Measurements from ENCODE around the gene ABL1. TPM values are rescaled to one million over a fixed set of nuclear protein-coding genes. Genes with fewer than 3 reads are reported as not detected.
A peak's percentile ranks its signal among the peaks of the same experiment; 100 is the strongest.

The ABL1 gene
- total RNA-seq, 1 experiment from 2014 or later = 83.6 TPM

DNA sequence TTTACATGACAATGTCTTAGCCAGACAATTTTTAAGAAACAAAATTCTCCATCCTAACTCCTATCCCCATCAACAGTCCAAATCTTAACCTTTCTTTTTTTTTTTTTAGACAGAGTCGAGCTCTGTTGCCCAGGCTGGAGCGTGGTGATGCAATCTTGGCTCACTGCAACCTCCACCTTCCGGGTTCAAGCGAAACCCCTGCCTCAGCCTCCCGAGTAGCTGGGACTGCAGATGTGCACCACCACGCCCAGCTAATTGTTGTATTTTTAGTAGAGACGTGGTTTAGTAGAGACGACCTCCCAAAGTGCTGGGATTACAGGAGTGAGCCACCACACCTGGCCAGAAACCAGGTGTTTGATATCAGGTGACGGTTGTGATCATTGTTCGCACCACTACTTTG, 10.2 kb downstream of the ABL1 start:
- H4K8ac ChIP-seq (replicated peaks; ENCODE audit: insufficient read length, low read depth, low read length) = no peak overlapping the region
- H3K23me2 ChIP-seq (ENCODE audit: insufficient read length, low read depth, low read length, poor library complexity, severe bottlenecking) = no peaks in the 10 kb centered on the region
- H3K4me2 ChIP-seq (ENCODE audit: insufficient read depth, insufficient read length, low read length) = no peak overlapping the region
- no peaks in the 10 kb centered on the region for H4K20me1 ChIP-seq (ENCODE audit: control insufficient read depth, insufficient read depth, insufficient read length)
- peaks cover 4% of the 10 kb centered on the region for H3K79me1 ChIP-seq (ENCODE audit: insufficient read depth, low read depth, low read length, poor library complexity, severe bottlenecking)
- H2BK15ac ChIP-seq (ENCODE audit: low read depth, low read length) = no peak overlapping the region
- no peak overlapping the region for H2BK20ac ChIP-seq (ENCODE audit: low read depth, low read length, poor library complexity, severe bottlenecking)
- DNase-seq = no peak
- H2BK12ac ChIP-seq (ENCODE audit: insufficient read length, low read depth, low read length) = no peak overlapping the region
- no peak overlapping the region for H3T11ph ChIP-seq (ENCODE audit: low read length)
- H3K9ac ChIP-seq (ENCODE audit: extremely low read depth, insufficient read length, low read length) = no peak overlapping the region
- H3K27me3 ChIP-seq (ENCODE audit: insufficient read depth, low read length) = no peaks in the 10 kb centered on the region
- H2BK5ac ChIP-seq (ENCODE audit: insufficient read length, low read length) = no peak overlapping the region
- Mint-ChIP-seq H3K4me3 (no peak overlapping the region; a peak in 1 of 5 replicates), H3K27ac (peak overlapping the region; percentile 8 to 78 (median 32); a peak in 4 of 7 replicates), H3K9me3 (no peaks in the 10 kb centered on the region), H3K4me1 (peaks cover 64 to 69% of the 10 kb centered on the region in 2 experiments), H3K27me3 (ENCODE audit: low read depth) (no peaks in the 10 kb centered on the region), H3K36me3 (ENCODE audit: insufficient read depth in 1 of 3, low read depth in 3 of 3) (peaks cover 0 to 14% (median 8%) of the 10 kb centered on the region in 3 experiments; a peak in 6 of 7 replicates)
- no peak overlapping the region for H2BK120ac ChIP-seq (ENCODE audit: low read depth, low read length, poor library complexity, severe bottlenecking)
- H3K56ac ChIP-seq (ENCODE audit: insufficient read length, low read depth, low read length) = no peak overlapping the region
- TF ChIP-seq, protein P1, sequence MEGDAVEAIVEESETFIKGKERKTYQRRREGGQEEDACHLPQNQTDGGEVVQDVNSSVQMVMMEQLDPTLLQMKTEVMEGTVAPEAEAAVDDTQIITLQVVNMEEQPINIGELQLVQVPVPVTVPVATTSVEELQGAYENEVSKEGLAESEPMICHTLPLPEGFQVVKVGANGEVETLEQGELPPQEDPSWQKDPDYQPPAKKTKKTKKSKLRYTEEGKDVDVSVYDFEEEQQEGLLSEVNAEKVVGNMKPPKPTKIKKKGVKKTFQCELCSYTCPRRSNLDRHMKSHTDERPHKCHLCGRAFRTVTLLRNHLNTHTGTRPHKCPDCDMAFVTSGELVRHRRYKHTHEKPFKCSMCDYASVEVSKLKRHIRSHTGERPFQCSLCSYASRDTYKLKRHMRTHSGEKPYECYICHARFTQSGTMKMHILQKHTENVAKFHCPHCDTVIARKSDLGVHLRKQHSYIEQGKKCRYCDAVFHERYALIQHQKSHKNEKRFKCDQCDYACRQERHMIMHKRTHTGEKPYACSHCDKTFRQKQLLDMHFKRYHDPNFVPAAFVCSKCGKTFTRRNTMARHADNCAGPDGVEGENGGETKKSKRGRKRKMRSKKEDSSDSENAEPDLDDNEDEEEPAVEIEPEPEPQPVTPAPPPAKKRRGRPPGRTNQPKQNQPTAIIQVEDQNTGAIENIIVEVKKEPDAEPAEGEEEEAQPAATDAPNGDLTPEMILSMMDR (conservative IDR thresholded peaks at IDR 0.05) = no peak
- no peak overlapping the region for H3K23ac ChIP-seq (ENCODE audit: insufficient read length, low read depth, low read length)
- H4K5ac ChIP-seq (ENCODE audit: insufficient read length, low read depth, low read length) = no peak overlapping the region
- no peak overlapping the region for H3K18ac ChIP-seq (ENCODE audit: insufficient read length, low read depth, low read length)
- no peak overlapping the region for H3K27ac ChIP-seq (ENCODE audit: insufficient read length, low read depth, low read length)
- H3K79me2 ChIP-seq (ENCODE audit: insufficient read depth, low read length) = peaks cover 19% of the 10 kb centered on the region
- no peaks in the 10 kb centered on the region for H3K9me3 ChIP-seq (ENCODE audit: control insufficient read depth, low read depth, low read length)
- no peak overlapping the region for H2AFZ ChIP-seq (ENCODE audit: low read length)
- H3K14ac ChIP-seq (ENCODE audit: insufficient read depth, low read length) = no peak overlapping the region
- H3K4ac ChIP-seq (ENCODE audit: low read depth, low read length) = no peak overlapping the region
- peaks cover 4% of the 10 kb centered on the region; the same call in 1 of the 2 replicates for H3K4me1 ChIP-seq (ENCODE audit: insufficient read depth, low read length)
- no CpG with 5 or more reads among the region's 10 CpGs for WGBS (ENCODE audit: extremely low coverage, insufficient read length, low lambda C conversion rate)
- H4K91ac ChIP-seq (ENCODE audit: insufficient read length, low read depth, low read length) = no peak overlapping the region
- H2AK5ac ChIP-seq (ENCODE audit: insufficient read length, low read length) = no peak overlapping the region
